ENCODE data around the gene PLA2G4C. TPM values are rescaled to one million over a fixed set of nuclear protein-coding genes. Genes with fewer than 3 reads are reported as not detected.

PLA2G4C gene
- total and polyA plus RNA-seq, 9 donors, result 2.9 to 32.0 (median 4.9) TPM

DNA sequence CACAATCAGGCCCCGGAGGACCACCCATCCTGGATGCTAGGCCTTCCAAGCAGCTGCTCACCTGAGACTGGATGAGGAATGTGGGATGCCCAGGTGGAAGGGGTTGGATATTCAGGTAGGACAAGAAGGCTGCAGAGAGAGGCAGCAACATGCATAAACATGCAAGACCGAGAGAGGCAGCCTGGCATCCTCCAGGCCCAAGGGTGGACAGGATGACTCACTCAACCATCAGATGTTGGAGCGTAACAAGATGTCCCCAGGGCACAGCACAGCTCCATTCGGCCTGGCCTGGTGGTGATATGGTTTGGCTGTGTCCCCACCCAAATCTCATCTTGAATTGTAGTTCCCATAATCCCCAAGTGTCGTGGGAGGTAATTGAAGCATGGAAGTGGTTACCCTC is 56.8 kb downstream of the PLA2G4C start:
- Histone ChIP-seq H3K9me3 (no peaks in the 10 kb centered on the region), H3K4me1 (ENCODE audit: insufficient read depth) (no peaks in the 10 kb centered on the region), H3K36me3 (no peaks in the 10 kb centered on the region), H3K27ac (no peak overlapping the region), H3K27me3 (no peaks in the 10 kb centered on the region), H3K4me3 (no peak overlapping the region)
- WGBS, 3 donors, result 84 to 91% (median 86%) methylated on average over 5 of the region's 5 CpGs
- TF ChIP-seq EP300 (IDR thresholded peaks at IDR 0.05) (no peak), POLR2A (IDR thresholded peaks at IDR 0.05) (no peak)
- TF ChIP-seq, protein P1, sequence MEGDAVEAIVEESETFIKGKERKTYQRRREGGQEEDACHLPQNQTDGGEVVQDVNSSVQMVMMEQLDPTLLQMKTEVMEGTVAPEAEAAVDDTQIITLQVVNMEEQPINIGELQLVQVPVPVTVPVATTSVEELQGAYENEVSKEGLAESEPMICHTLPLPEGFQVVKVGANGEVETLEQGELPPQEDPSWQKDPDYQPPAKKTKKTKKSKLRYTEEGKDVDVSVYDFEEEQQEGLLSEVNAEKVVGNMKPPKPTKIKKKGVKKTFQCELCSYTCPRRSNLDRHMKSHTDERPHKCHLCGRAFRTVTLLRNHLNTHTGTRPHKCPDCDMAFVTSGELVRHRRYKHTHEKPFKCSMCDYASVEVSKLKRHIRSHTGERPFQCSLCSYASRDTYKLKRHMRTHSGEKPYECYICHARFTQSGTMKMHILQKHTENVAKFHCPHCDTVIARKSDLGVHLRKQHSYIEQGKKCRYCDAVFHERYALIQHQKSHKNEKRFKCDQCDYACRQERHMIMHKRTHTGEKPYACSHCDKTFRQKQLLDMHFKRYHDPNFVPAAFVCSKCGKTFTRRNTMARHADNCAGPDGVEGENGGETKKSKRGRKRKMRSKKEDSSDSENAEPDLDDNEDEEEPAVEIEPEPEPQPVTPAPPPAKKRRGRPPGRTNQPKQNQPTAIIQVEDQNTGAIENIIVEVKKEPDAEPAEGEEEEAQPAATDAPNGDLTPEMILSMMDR (IDR thresholded peaks at IDR 0.05), result no peak
- no peak for DNase-seq
- intact Hi-C loops (cut with DNase I), result no loop called here

DNA sequence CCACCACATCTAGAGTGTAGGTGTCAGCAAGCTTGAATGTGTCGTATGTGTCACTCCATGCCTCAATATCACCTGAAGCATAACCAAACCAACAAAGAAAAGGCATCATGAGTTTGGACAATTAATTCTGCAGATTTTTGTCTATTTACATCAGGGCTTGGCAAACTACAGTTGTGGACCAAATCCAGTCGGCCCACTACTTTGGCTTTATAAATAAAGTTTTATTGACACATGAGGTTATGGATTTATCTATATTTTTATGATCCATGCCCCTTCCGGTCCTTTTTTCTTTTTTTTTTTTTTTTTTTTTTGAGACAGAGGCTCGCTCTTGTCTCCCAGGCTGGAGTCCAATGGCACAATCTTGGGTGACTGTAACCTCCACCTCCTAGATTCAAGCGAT is 57.5 kb downstream of the PLA2G4C start:
- Histone ChIP-seq H3K27ac (no peak overlapping the region), H3K9me3 (no peaks in the 10 kb centered on the region), H3K27me3 (no peaks in the 10 kb centered on the region), H3K4me3 (no peak overlapping the region), H3K4me1 (ENCODE audit: insufficient read depth) (no peaks in the 10 kb centered on the region), H3K36me3 (no peaks in the 10 kb centered on the region)
- intact Hi-C loops (cut with DNase I), result no loop called here
- DNase-seq, result no peak
- TF ChIP-seq, protein P1 (IDR thresholded peaks at IDR 0.05), result no peak
- no peak for TF ChIP-seq POLR2A (IDR thresholded peaks at IDR 0.05)
- TF ChIP-seq EP300 (IDR thresholded peaks at IDR 0.05), result no peak
- WGBS, 3 donors, result 79 to 91% (median 86%) methylated on average over 5 of the region's 5 CpGs

DNA sequence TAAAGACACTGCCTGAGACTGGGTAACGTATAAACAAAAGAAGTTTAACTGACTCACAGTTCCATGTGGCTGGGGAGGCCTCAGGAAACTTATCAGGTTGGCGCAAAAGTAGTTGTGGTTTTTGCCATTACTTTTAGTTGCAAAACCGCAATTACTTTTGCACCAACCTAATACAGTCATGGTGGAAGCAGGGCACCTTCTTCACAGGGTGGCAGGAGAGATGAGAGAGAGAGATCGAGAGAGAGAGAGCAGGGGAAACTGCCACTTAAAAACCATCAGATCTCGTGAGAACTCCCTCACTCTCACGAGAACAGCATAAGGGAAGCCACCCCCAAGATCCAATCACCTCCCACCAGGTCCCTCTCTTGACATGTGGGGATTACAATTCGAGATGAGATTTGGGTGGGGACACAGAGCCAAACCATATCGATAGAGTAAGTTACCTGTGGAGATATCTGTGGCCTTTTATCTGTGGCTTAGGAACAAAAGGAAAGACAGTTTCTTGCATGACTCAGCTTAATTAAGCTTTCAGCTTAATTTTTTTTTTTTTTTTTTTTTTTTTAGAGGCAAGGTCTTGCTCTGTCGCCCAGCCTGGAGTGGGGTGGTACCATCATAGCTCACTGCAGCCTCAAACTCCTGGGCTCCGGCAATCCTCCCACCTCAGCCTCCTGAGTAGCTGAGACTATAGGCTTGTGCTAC is 59.1 kb downstream of the PLA2G4C start:
- 81 to 84% (median 84%) methylated on average over 10 of the region's 10 CpGs for WGBS, 3 donors
- intact Hi-C loops (cut with DNase I), result no loop called here

DNA sequence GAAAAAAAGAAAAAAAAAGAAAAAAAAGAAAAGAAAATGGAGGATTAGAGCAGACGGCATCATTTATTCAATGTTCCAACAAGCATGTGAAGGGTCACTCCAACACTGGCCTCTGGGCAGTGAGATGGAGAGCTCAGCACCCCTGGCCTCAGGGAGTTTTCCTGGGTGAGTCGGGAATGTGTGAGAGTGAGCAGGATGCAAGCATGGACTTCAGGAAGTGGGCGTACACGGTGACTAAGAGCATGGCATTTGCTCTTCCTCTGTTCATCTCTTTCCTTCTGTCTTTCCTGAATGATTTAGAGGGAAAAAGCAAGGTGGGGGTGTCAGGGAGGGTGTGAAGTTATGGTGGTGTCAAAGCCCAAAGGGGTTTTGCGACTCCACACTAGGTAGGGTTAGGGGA is 66.1 kb downstream of the PLA2G4C start:
- H3K4me1 ChIP-seq (ENCODE audit: insufficient read depth), result no peaks in the 10 kb centered on the region
- DNase-seq, result no peak
- H3K36me3 ChIP-seq, result no peaks in the 10 kb centered on the region
- intact Hi-C loops (cut with DNase I), result no loop called here
- H3K4me3 ChIP-seq, result no peak overlapping the region
- H3K9me3 ChIP-seq, result no peaks in the 10 kb centered on the region
- 75 to 86% (median 83%) methylated on average over 5 of the region's 5 CpGs for WGBS, 3 donors
- TF ChIP-seq, protein P1 (IDR thresholded peaks at IDR 0.05), result no peak
- TF ChIP-seq EP300 (IDR thresholded peaks at IDR 0.05), result no peak
- TF ChIP-seq POLR2A (IDR thresholded peaks at IDR 0.05), result no peak
- no peak overlapping the region for H3K27ac ChIP-seq
- no peaks in the 10 kb centered on the region for H3K27me3 ChIP-seq

More for the DNA sequence above, 59.1 kb downstream of the PLA2G4C start:
- DNase-seq, result no peak
- Histone ChIP-seq H3K36me3 (no peaks in the 10 kb centered on the region), H3K9me3 (no peaks in the 10 kb centered on the region), H3K4me1 (ENCODE audit: insufficient read depth) (no peaks in the 10 kb centered on the region), H3K27me3 (no peaks in the 10 kb centered on the region), H3K4me3 (no peak overlapping the region), H3K27ac (no peak overlapping the region)
- TF ChIP-seq, protein P1 (IDR thresholded peaks at IDR 0.05), result no peak
- TF ChIP-seq POLR2A (IDR thresholded peaks at IDR 0.05), result no peak
- TF ChIP-seq EP300 (IDR thresholded peaks at IDR 0.05), result no peak
